GM12878 (cell line): ENCODE measurements around the gene FAR2. TPM values are rescaled to one million over a fixed set of nuclear protein-coding genes. Genes with fewer than 3 reads are reported as not detected.

ENCODE experiments used
- ATAC-seq: fragments of 200-7000 bp; cut with Tn5 transposase; 3 replicates; pipeline ENCODE4 v1.9.1; 2020; ENCODE audit warnings: mild to moderate bottlenecking, moderate library complexity
- BruUV-seq: library from RNA; stranded (reverse); fragments of 400-500 nt; replicated peaks from 2 replicates; lab custom pipeline; 2021; lab: Mats Ljungman, UMichigan
- CTCF ChIA-PET: fragments of 300-600 bp; sonication (Branson Sonifier 250); formaldehyde crosslinking; extraction: SDS; loops from one replicate; lab custom pipeline; 2021; ENCODE audit warnings: inconsistent platforms; lab: Yijun Ruan, JAX
- POLR2A ChIA-PET: fragments of 350-600 bp; formaldehyde crosslinking; extraction: SDS; loops from one replicate; lab custom pipeline; 2021; ENCODE audit warnings: inconsistent platforms; lab: Charles Lee
- RAD21 ChIA-PET: fragments of 300-600 bp; sonication (Branson Sonifier 250); formaldehyde crosslinking; loops from one replicate; lab custom pipeline; 2023; ENCODE audit warnings: antibody characterized with exemption; ENCODE audit not compliant: unreplicated experiment; lab: Charles Lee
- SMC1A ChIA-PET: fragments of 300-600 bp; sonication (Branson Sonifier 250); formaldehyde crosslinking; loops from one replicate; lab custom pipeline; 2023; ENCODE audit not compliant: unreplicated experiment, uncharacterized antibody; lab: Charles Lee
- DNase-seq: peaks from one replicate; pipeline ENCODE4 v3.0.0-alpha.2; 2011; ENCODE audit warnings: low read depth, low spot score
- FAIRE-seq: peaks from 3 replicates; lab custom pipeline; 2011; peaks lifted over from hg19 to GRCh38; lab: Jason Lieb, UNC
- H2AFZ ChIP-seq: 2 replicates; pipeline ENCODE4 v1.6.0; 2011; ENCODE audit warnings: low read depth, low read length, control low read depth; ENCODE audit not compliant: control insufficient read depth
- H3K27ac ChIP-seq: 2 replicates; pipeline ENCODE4 v1.5.1; 2011; ENCODE audit warnings: control low read depth; ENCODE audit not compliant: control insufficient read depth, insufficient read depth
- H3K27me3 ChIP-seq, 2 experiments: replicated peaks in 1 of 2; 2 replicates each; pipeline versions ENCODE4 v1.6.0 to v1.6.1; 2011; ENCODE audit warnings: low read length in 1 of 2; ENCODE audit not compliant: control insufficient read depth in 2 of 2, insufficient read depth in 2 of 2
- H3K36me3 ChIP-seq, 2 experiments: 2 replicates each; pipeline ENCODE4 v1.5.1; 2011; ENCODE audit warnings: low read length in 1 of 2; ENCODE audit not compliant: control insufficient read depth in 2 of 2, insufficient read depth in 2 of 2
- H3K4me1 ChIP-seq: 2 replicates; pipeline ENCODE4 v1.6.1; 2011; ENCODE audit warnings: mild to moderate bottlenecking, low read length, moderate library complexity, mixed read lengths; ENCODE audit not compliant: control insufficient read depth, insufficient read depth
- H3K4me2 ChIP-seq: 2 replicates; pipeline ENCODE4 v1.6.0; 2011; ENCODE audit warnings: control low read depth; ENCODE audit not compliant: control insufficient read depth, insufficient read depth
- H3K4me3 ChIP-seq: fragments of 200-600 bp; sonication (generic); 2 replicates; pipeline ENCODE4 v1.5.1; 2016
- H3K79me2 ChIP-seq: 2 replicates; pipeline ENCODE4 v1.6.0; 2011; ENCODE audit warnings: low read length; ENCODE audit not compliant: control insufficient read depth, insufficient read depth
- H3K9ac ChIP-seq: 2 replicates; pipeline ENCODE4 v1.8.0; 2011; ENCODE audit warnings: low read length, control low read depth, mixed read lengths; ENCODE audit not compliant: control insufficient read depth, insufficient read depth
- H3K9me3 ChIP-seq: replicated peaks from 3 replicates; pipeline ENCODE4 v1.5.1; 2011; ENCODE audit warnings: mild to moderate bottlenecking, low read length; ENCODE audit not compliant: control insufficient read depth, insufficient read depth
- H4K20me1 ChIP-seq: 2 replicates; pipeline ENCODE4 v1.6.0; 2011; ENCODE audit not compliant: control insufficient read depth, insufficient read depth
- BRCA1 ChIP-seq: IDR thresholded peaks from 2 replicates; pipeline ENCODE4 v1.6.1; 2011; ENCODE audit warnings: low read depth, low read length, improper control_type of control experiment
- CREM ChIP-seq: IDR thresholded peaks from 2 replicates; pipeline ENCODE4 v1.6.1; 2014; ENCODE audit warnings: antibody characterized with exemption, low read depth
- E4F1 ChIP-seq: fragments of 450-650 bp; IDR thresholded peaks from 2 replicates; pipeline ENCODE4 v1.6.1; 2018; ENCODE audit warnings: borderline replicate concordance, mild to moderate bottlenecking; ENCODE audit not compliant: partially characterized antibody
- GABPA ChIP-seq: IDR thresholded peaks from 2 replicates; pipeline ENCODE4 v1.6.1; 2014; ENCODE audit warnings: antibody characterized with exemption, low read depth, mild to moderate bottlenecking, inconsistent platforms
- HSF1 ChIP-seq: fragments of 150-350 bp; IDR thresholded peaks from 2 replicates; pipeline ENCODE4 v1.6.1; 2014; ENCODE audit warnings: mild to moderate bottlenecking, low read depth, low read length
- MXI1 ChIP-seq: fragments of 150-350 bp; IDR thresholded peaks from 2 replicates; pipeline ENCODE4 v1.6.1; 2011; ENCODE audit warnings: low read depth, mild to moderate bottlenecking, inconsistent platforms, low read length, improper control_type of control experiment
- TBL1XR1 ChIP-seq: IDR thresholded peaks from 2 replicates; pipeline ENCODE4 v1.6.1; 2012; ENCODE audit warnings: low read depth, low read length, improper control_type of control experiment
- WGBS: methylation state at CpG from one replicate; pipeline ENCODE4 v1.1.6; 2016; ENCODE audit warnings: low lambda C conversion rate; ENCODE audit not compliant: insufficient replicate concordance, insufficient coverage; ENCODE audit errors: missing lambda C conversion rate; 5-methylcytosine and 5-hydroxymethylcytosine counted together
- in situ Hi-C: fragments of 300-500 bp; cut with MboI; formaldehyde crosslinking; loops from 9 replicates; pipeline ENCODE4 v1.14.3; 2018; ENCODE audit warnings: mixed read lengths
- intact Hi-C: fragments of 100-400 bp; cut with micrococcal nuclease; formaldehyde crosslinking; loops from one replicate; pipeline ENCODE4 v1.14.2; 2022; ENCODE audit not compliant: unreplicated experiment
- polyA plus RNA-seq, 11 experiments: library from polyadenylated mRNA; depleted of rRNA in 4 of 11; unstranded in 6 of 11; stranded (reverse) in 5 of 11; fragments of >200 nt; fragmentation: Nextera tagmentation in 4 of 11; fragmentation: Illumina TruSeq in 1 of 11; extraction: Ambion mirVana in 4 of 11; extraction: Trizol in 1 of 11; gene quantifications; 1 replicate in 1 of 11; 2 replicates in 10 of 11; pipeline versions ENCODE4 v1.2.1 to v1.2.3, GENCODE V29; 2011 to 2016; ENCODE audit warnings: inconsistent platforms in 2 of 11, missing spikeins in 2 of 11, low read depth in 1 of 11
- total RNA-seq, 4 experiments: library from RNA; depleted of rRNA in 3 of 4; stranded (reverse); fragments of >200 nt in 3 of 4; fragmentation: Illumina TruSeq in 1 of 4; extraction: Trizol in 1 of 4; gene quantifications; 2 replicates each; pipeline versions ENCODE4 v1.2.1 to v1.2.3, GENCODE V29; 2013 to 2021

Gene FAR2
- total and polyA plus RNA-seq, 10 of the 15 experiments (the other 5 are each of a cell fraction or from before 2014, with no cell fraction given): 0.50 to 1.1 (median 0.65) TPM

GRCh38 chr12:29337325-29337724, 188.2 kb downstream of the FAR2 start:
- H3K79me2 ChIP-seq: no peaks in the 10 kb centered on the region
- peaks cover 0 to 3% of the 10 kb centered on the region in 2 experiments; a peak in 1 of 4 replicates for H3K36me3 ChIP-seq
- in situ Hi-C loops: no loop called here
- no peaks in the 10 kb centered on the region for H3K27me3 ChIP-seq
- ChIA-PET CTCF (interaction anchor here (0.8 to 1.8 kb wide), 4 partner anchors 11 to 264 kb away, joined by 3 to 5 read pairs (median 4); no protein-coding TSS in a partner anchor), POLR2A (no interaction called here)
- no peak overlapping the region for H3K4me3 ChIP-seq
- H3K27ac ChIP-seq: no peak overlapping the region
- WGBS: 91% methylated on average over 1 of the region's 1 CpG
- TF ChIP-seq CREM (no peak), BRCA1 (no peak), TBL1XR1 (no peak), E4F1 (no peak), HSF1 (no peak), MXI1 (no peak), GABPA (no peak)
- TF ChIP-seq, all 136 proteins: peak for 0
- ATAC-seq (no peak), FAIRE-seq (no peak), DNase-seq (no peak)
- ChIA-PET SMC1A (interaction anchor here (1.4 to 2.1 kb wide), 2 partner anchors 10 to 63 kb away, joined by 5 to 11 read pairs; no protein-coding TSS in a partner anchor), RAD21 (no interaction called here)
- Histone ChIP-seq H4K20me1 (no peaks in the 10 kb centered on the region), H3K4me1 (no peaks in the 10 kb centered on the region), H3K4me2 (no peak overlapping the region), H3K9ac (no peak overlapping the region), H2AFZ (no peak overlapping the region), H3K9me3 (no peaks in the 10 kb centered on the region)
- BruUV-seq: no TSS peak
- intact Hi-C loops: no loop called here
